GM12872 (cell line): Measurements from ENCODE around the gene MYL9.

Experiments
- CTCF ChIP-seq: IDR thresholded peaks from 3 replicates; pipeline ENCODE4 v1.5.1; 2011; ENCODE audit warnings: low read depth, mild to moderate bottlenecking, low read length, moderate library complexity; ENCODE audit not compliant: insufficient read depth

MYL9 gene

GRCh38 chr20:36498386-36499179 is 42.7 kb upstream of the MYL9 start:
- TF ChIP-seq CTCF = no peak

- TF ChIP-seq CTCF = no peak
These were observed 42.1 kb upstream of the MYL9 start for GRCh38 chr20:36499211-36499610.

- TF ChIP-seq CTCF = no peak
These were observed 41.4 kb upstream of the MYL9 start for GRCh38 chr20:36499723-36500501.

GRCh38 chr20:36501367-36502006 is 39.8 kb upstream of the MYL9 start:
- no peak for TF ChIP-seq CTCF

GRCh38 chr20:36504295-36504694 is 37.0 kb upstream of the MYL9 start:
- TF ChIP-seq CTCF = peak; percentile 16; the same call in 1 of the 3 replicates

- TF ChIP-seq CTCF = peak; percentile 41; the same call in 1 of the 3 replicates
These were observed 35.1 kb upstream of the MYL9 start for GRCh38 chr20:36506253-36506652.

- no peak for TF ChIP-seq CTCF
These were observed 33.6 kb upstream of the MYL9 start for GRCh38 chr20:36507746-36508145.
